Measurements from ENCODE around the gene RSRP1. TPM values are rescaled to one million over a fixed set of nuclear protein-coding genes. Genes with fewer than 3 reads are reported as not detected.

Gene RSRP1
- polyA plus RNA-seq, 1 donor (not counting 4 experiments of a cell fraction or from before 2014, with no cell fraction given), result 71.2 TPM

- H3K4me1 ChIP-seq (ENCODE audit: control insufficient read depth, extremely low read depth, insufficient read depth, low read length), result no peaks in the 10 kb centered on the region
- no peaks in the 10 kb centered on the region for H4K20me1 ChIP-seq (ENCODE audit: control insufficient read depth, extremely low read depth, insufficient read depth, low read length)
- no peaks in the 10 kb centered on the region for H3K79me2 ChIP-seq (ENCODE audit: control insufficient read depth, insufficient read depth, low read length)
- DNase-seq (ENCODE audit: low read depth, low spot score) (no peak), FAIRE-seq (no peak)
- H3K4me3 ChIP-seq (ENCODE audit: control insufficient read depth in 2 of 3, extremely low read depth in 1 of 3, insufficient read depth in 2 of 3, low read depth in 1 of 3, low read length in 3 of 3), result no peak overlapping the region
- no peak overlapping the region for H3K27ac ChIP-seq (ENCODE audit: control insufficient read depth, insufficient read depth, low read length)
- H3K9ac ChIP-seq (ENCODE audit: control insufficient read depth, extremely low read depth, insufficient read depth, low read length), result no peak overlapping the region
- TF ChIP-seq EZH2 (IDR thresholded peaks at IDR 0.05; ENCODE audit: low read length), result no peak
- no peak for TF ChIP-seq CTCF (optimal IDR thresholded peaks at IDR 0.05 in 1 of 3, IDR thresholded peaks at IDR 0.05 in 1 of 3, conservative IDR thresholded peaks at IDR 0.05 in 1 of 3; ENCODE audit: extremely low read depth in 1 of 3, insufficient read depth in 2 of 3, low read length in 3 of 3)
- no peaks in the 10 kb centered on the region for H3K9me3 ChIP-seq (ENCODE audit: control insufficient read depth, low read depth, low read length)
- no peak overlapping the region for H3K4me2 ChIP-seq (ENCODE audit: control insufficient read depth, extremely low read depth, insufficient read depth, low read depth, low read length)
- dilution Hi-C loops (cut with MboI; ENCODE audit: extremely low pct_ligation_motif_present, low sequenced_read_pairs), result loop anchor here (25.0 kb wide), 1 partner anchor 282 kb away; the partner anchor contains the start of gene RUNX3
- H3K36me3 ChIP-seq (ENCODE audit: control insufficient read depth in 2 of 2, extremely low read depth in 1 of 2, insufficient read depth in 2 of 2, low read length in 2 of 2), result peaks cover 8 to 17% of the 10 kb centered on the region in 2 experiments
- H3K27me3 ChIP-seq (ENCODE audit: control insufficient read depth, extremely low read depth, insufficient read depth, low read length), result no peaks in the 10 kb centered on the region
- no peak overlapping the region for H2AFZ ChIP-seq (ENCODE audit: control insufficient read depth, low read length)
- H3K9me1 ChIP-seq (ENCODE audit: control insufficient read depth, extremely low read depth, insufficient read depth, low read length), result no peaks in the 10 kb centered on the region
These were observed 27.5 kb downstream of the RSRP1 start for GRCh38 chr1:25219661-25220251.

GRCh38 chr1:25217598-25218232, 29.5 kb downstream of the RSRP1 start:
- H3K4me3 ChIP-seq (ENCODE audit: control insufficient read depth in 2 of 3, extremely low read depth in 1 of 3, insufficient read depth in 2 of 3, low read depth in 1 of 3, low read length in 3 of 3), result no peak overlapping the region
- no peaks in the 10 kb centered on the region for H4K20me1 ChIP-seq (ENCODE audit: control insufficient read depth, extremely low read depth, insufficient read depth, low read length)
- H3K4me2 ChIP-seq (ENCODE audit: control insufficient read depth, extremely low read depth, insufficient read depth, low read depth, low read length), result no peak overlapping the region
- H3K27me3 ChIP-seq (ENCODE audit: control insufficient read depth, extremely low read depth, insufficient read depth, low read length), result no peaks in the 10 kb centered on the region
- H3K9me3 ChIP-seq (ENCODE audit: control insufficient read depth, low read depth, low read length), result no peaks in the 10 kb centered on the region
- dilution Hi-C loops (cut with MboI; ENCODE audit: extremely low pct_ligation_motif_present, low sequenced_read_pairs), result loop anchor here (25.0 kb wide), 1 partner anchor 280 kb away; the partner anchor contains the start of gene RUNX3
- no peak for DNase-seq (ENCODE audit: low read depth, low spot score)
- peaks cover 7 to 12% of the 10 kb centered on the region in 2 experiments for H3K36me3 ChIP-seq (ENCODE audit: control insufficient read depth in 2 of 2, extremely low read depth in 1 of 2, insufficient read depth in 2 of 2, low read length in 2 of 2)
- H3K27ac ChIP-seq (ENCODE audit: control insufficient read depth, insufficient read depth, low read length), result no peak overlapping the region
- FAIRE-seq, result no peak
- H3K79me2 ChIP-seq (ENCODE audit: control insufficient read depth, insufficient read depth, low read length), result no peaks in the 10 kb centered on the region
- no peak overlapping the region for H2AFZ ChIP-seq (ENCODE audit: control insufficient read depth, low read length)
- TF ChIP-seq CTCF (optimal IDR thresholded peaks at IDR 0.05 in 1 of 3, IDR thresholded peaks at IDR 0.05 in 1 of 3, conservative IDR thresholded peaks at IDR 0.05 in 1 of 3; ENCODE audit: extremely low read depth in 1 of 3, insufficient read depth in 2 of 3, low read length in 3 of 3) (no peak), EZH2 (IDR thresholded peaks at IDR 0.05; ENCODE audit: low read length) (no peak)
- H3K4me1 ChIP-seq (ENCODE audit: control insufficient read depth, extremely low read depth, insufficient read depth, low read length), result no peaks in the 10 kb centered on the region
- no peaks in the 10 kb centered on the region for H3K9me1 ChIP-seq (ENCODE audit: control insufficient read depth, extremely low read depth, insufficient read depth, low read length)
- H3K9ac ChIP-seq (ENCODE audit: control insufficient read depth, extremely low read depth, insufficient read depth, low read length), result no peak overlapping the region
